ENCODE measurements around the gene ZNF100.
"Not testable (repeated sequence)": the region's sequence is repeated elsewhere in the genome, so short reads cannot be mapped to it uniquely, and the experiment has no call there.

The ZNF100 gene

GRCh38 chr19:21699197-21699596 lies 68.2 kb downstream of the ZNF100 start:
- no peak for DNase-seq

- no peak for DNase-seq
These were observed 69.2 kb downstream of the ZNF100 start for GRCh38 chr19:21698215-21698614.

GRCh38 chr19:21697698-21698097 lies 69.7 kb downstream of the ZNF100 start:
- no peak for DNase-seq

GRCh38 chr19:21694171-21694906 lies 73.0 kb downstream of the ZNF100 start:
- no peak for DNase-seq

GRCh38 chr19:21693399-21693798 lies 74.0 kb downstream of the ZNF100 start:
- no peak for DNase-seq

- no peak for DNase-seq
These were observed 75.7 kb downstream of the ZNF100 start for GRCh38 chr19:21691661-21692060.

- no peak for DNase-seq
These were observed 78.9 kb downstream of the ZNF100 start for GRCh38 chr19:21688464-21688863.

GRCh38 chr19:21680671-21681070 lies 86.7 kb downstream of the ZNF100 start:
- no peak for DNase-seq

GRCh38 chr19:21680026-21680425 lies 87.4 kb downstream of the ZNF100 start:
- no peak for DNase-seq

GRCh38 chr19:21677696-21678418 lies 89.5 kb downstream of the ZNF100 start:
- DNase-seq: no peak

GRCh38 chr19:21674454-21674853 lies 92.9 kb downstream of the ZNF100 start:
- DNase-seq: no peak

GRCh38 chr19:21673479-21673878 lies 93.9 kb downstream of the ZNF100 start:
- DNase-seq: not testable (repeated sequence)
